Neutrophil (primary cell): Measurements from ENCODE around the gene ZER1.

ENCODE experiments used
- H3K27ac ChIP-seq: fragments of 200-600 bp; sonication (generic); 2 replicates; pipeline ENCODE4 v1.5.1; 2016; ENCODE audit warnings: mild to moderate bottlenecking, moderate library complexity
- H3K27me3 ChIP-seq: fragments of 200-600 bp; sonication (generic); 2 replicates; pipeline ENCODE4 v1.6.0; 2016; ENCODE audit warnings: mild to moderate bottlenecking
- H3K36me3 ChIP-seq: fragments of 200-600 bp; sonication (generic); 2 replicates; pipeline ENCODE4 v1.5.1; 2017
- H3K4me1 ChIP-seq, 2 experiments: fragments of 200-600 bp in 1 of 2; sonication (generic) in 1 of 2; 1 replicate in 1 of 2; 2 replicates in 1 of 2; pipeline versions ENCODE4 v1.5.1 to v1.6.1; 2013 to 2016; ENCODE audit warnings: low read depth in 1 of 2, low read length in 1 of 2, mild to moderate bottlenecking in 1 of 2, moderate library complexity in 1 of 2; ENCODE audit not compliant: control insufficient read depth in 1 of 2, insufficient read depth in 1 of 2
- H3K4me3 ChIP-seq, 2 experiments: fragments of 200-600 bp in 1 of 2; sonication (generic) in 1 of 2; 1 replicate in 1 of 2; 2 replicates in 1 of 2; pipeline ENCODE4 v1.5.1; 2013 to 2016; ENCODE audit warnings: low read depth in 1 of 2, low read length in 1 of 2, mild to moderate bottlenecking in 1 of 2, moderate library complexity in 1 of 2
- H3K9me3 ChIP-seq: fragments of 200-600 bp; sonication (generic); 2 replicates; pipeline ENCODE4 v1.5.1; 2016
- TF ChIP-seq, protein P1 (sequence below): fragments of 200-600 bp; sonication (generic); IDR thresholded peaks from 2 replicates; pipeline ENCODE4 v1.5.1; 2016; ENCODE audit warnings: antibody characterized with exemption

The ZER1 gene

GRCh38 chr9:128792978-128793686 lies 21.4 kb upstream of the ZER1 start:
- H3K27me3 ChIP-seq: no peaks in the 10 kb centered on the region
- H3K9me3 ChIP-seq: no peaks in the 10 kb centered on the region
- TF ChIP-seq, protein P1, sequence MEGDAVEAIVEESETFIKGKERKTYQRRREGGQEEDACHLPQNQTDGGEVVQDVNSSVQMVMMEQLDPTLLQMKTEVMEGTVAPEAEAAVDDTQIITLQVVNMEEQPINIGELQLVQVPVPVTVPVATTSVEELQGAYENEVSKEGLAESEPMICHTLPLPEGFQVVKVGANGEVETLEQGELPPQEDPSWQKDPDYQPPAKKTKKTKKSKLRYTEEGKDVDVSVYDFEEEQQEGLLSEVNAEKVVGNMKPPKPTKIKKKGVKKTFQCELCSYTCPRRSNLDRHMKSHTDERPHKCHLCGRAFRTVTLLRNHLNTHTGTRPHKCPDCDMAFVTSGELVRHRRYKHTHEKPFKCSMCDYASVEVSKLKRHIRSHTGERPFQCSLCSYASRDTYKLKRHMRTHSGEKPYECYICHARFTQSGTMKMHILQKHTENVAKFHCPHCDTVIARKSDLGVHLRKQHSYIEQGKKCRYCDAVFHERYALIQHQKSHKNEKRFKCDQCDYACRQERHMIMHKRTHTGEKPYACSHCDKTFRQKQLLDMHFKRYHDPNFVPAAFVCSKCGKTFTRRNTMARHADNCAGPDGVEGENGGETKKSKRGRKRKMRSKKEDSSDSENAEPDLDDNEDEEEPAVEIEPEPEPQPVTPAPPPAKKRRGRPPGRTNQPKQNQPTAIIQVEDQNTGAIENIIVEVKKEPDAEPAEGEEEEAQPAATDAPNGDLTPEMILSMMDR: no peak
- peaks cover 9 to 11% of the 10 kb centered on the region in 2 experiments for H3K4me1 ChIP-seq
- H3K36me3 ChIP-seq: peaks cover 71% of the 10 kb centered on the region
- H3K27ac ChIP-seq: no peak overlapping the region
- H3K4me3 ChIP-seq: no peak overlapping the region

DNA sequence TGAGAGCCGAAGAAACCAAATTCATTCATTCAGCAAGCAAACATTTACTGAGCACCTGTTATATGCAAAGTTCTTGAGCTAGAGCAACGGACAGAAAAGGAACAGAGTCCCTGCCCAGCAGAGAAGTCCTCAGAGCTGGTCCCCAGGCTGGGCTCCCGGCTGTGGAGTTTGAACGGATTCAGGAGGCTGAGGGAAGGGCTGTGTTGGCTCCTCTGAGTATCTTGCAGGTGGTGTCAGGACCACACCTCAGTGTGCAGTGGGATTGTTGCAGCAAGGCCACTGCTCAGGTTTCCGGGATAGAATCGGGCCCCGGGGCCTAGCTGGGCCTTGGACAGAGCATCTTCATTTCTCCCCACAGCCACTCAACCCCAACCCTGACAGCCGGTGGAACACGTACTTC lies 20.4 kb upstream of the ZER1 start:
- Histone ChIP-seq H3K27me3 (no peaks in the 10 kb centered on the region), H3K9me3 (no peaks in the 10 kb centered on the region), H3K36me3 (peaks cover 61% of the 10 kb centered on the region), H3K4me1 (peaks cover 17 to 18% of the 10 kb centered on the region in 2 experiments), H3K4me3 (no peak overlapping the region), H3K27ac (no peak overlapping the region)
- TF ChIP-seq, protein P1: no peak

GRCh38 chr9:128790536-128790935 lies 18.8 kb upstream of the ZER1 start:
- no peaks in the 10 kb centered on the region for H3K27me3 ChIP-seq

DNA sequence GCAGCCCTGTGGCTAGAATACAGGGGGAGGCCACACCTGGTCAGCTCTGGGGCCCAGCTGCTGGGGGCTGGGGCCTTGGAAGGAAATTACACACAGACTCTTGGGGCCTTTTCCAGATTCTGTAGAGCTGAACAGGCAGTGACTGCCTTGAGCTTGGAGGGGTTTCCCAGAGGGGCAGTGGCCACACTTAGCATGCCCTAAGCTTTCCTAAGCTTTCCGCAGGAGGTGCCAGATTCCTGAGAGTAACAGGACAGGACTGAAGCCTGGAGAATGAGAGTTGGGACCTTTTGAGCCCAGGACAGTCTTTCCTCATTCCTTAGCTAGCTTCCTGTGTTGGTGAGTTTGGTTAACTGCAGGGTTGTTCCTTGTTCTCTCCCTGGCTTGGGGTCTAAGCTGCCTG lies 16.7 kb upstream of the ZER1 start:
- H3K27ac ChIP-seq: peak overlapping the region; percentile 86
- H3K4me1 ChIP-seq: peaks cover 22 to 25% of the 10 kb centered on the region in 2 experiments
- TF ChIP-seq, protein P1: no peak
- H3K36me3 ChIP-seq: peaks cover 30% of the 10 kb centered on the region
- H3K9me3 ChIP-seq: no peaks in the 10 kb centered on the region
- peak overlapping the region in 1 of 2 experiments; percentile 84 for H3K4me3 ChIP-seq
- H3K27me3 ChIP-seq: no peaks in the 10 kb centered on the region

More at GRCh38 chr9:128790536-128790935, 18.8 kb upstream of the ZER1 start:
- Histone ChIP-seq H3K4me1 (peaks cover 22% of the 10 kb centered on the region in 2 experiments), H3K27ac (no peak overlapping the region), H3K4me3 (no peak overlapping the region), H3K9me3 (no peaks in the 10 kb centered on the region), H3K36me3 (peaks cover 45% of the 10 kb centered on the region)
- TF ChIP-seq, protein P1: no peak

DNA sequence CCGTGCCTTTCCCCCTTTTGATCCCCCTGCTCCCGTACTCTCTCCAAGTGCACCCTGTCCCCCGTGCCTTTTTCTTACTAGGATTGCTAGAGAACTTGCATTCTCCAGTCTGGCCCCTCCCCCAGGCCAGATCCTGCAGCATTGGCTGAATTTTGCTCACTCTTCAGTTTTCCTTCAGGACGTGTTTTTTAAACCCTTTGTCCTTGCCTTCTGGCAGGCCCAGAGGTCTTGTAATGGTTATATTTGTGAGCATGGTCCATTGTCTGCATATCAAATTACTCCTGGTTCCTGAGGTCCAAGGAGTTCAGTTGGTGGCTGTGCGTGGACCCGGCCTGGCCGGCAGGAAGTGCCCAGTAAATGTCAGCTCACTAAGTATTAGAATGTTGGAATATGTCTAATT lies 15.9 kb upstream of the ZER1 start:
- Histone ChIP-seq H3K4me3 (peak overlapping the region; percentile 84 to 86), H3K9me3 (no peaks in the 10 kb centered on the region), H3K27me3 (no peaks in the 10 kb centered on the region), H3K4me1 (peaks cover 22 to 25% of the 10 kb centered on the region in 2 experiments), H3K27ac (peak overlapping the region; percentile 86), H3K36me3 (peaks cover 22% of the 10 kb centered on the region)
- TF ChIP-seq, protein P1: no peak
